CD4-positive, alpha-beta T cell treated with Interleukin-4 for 4 hours (primary cell): Measurements from ENCODE around the gene BRD7.

Experiments
- DNase-seq: peaks from one replicate; pipeline ENCODE4 v3.0.0-alpha.2; 2020

Gene BRD7

GRCh38 chr16:50301626-50302471 is 66.9 kb downstream of the BRD7 start:
- DNase-seq = no peak

DNA sequence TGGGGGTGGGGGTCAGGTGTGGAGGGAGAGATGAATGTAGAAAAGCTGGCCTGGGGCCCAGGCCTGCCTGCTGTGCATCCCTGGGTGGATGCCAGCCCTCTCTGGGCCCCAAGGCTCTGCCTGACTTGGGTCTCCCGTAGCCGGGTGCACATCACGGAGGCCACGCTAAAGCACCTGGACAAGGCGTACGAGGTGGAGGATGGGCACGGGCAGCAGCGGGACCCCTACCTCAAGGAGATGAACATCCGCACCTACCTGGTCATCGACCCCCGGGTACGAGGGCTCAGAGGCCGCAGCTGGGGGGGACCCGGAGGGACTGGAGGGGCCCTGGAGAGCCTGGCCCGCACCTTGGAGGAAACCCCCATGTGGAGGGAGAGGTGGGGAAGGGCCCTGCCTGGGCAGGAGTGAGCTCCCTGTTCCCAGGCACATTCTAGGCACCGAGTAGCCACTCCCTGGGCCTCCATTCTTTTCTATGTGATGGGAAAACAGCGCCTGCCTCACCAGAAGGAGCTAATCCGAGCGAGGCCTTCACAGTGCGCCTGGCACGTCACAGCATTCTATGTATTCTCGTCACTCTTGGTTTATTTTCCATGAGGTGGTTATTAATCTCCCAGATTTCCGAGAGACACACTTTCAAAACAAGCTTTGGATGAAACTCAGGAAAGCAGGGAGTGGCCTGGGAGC is 67.7 kb downstream of the BRD7 start:
- no peak for DNase-seq

DNA sequence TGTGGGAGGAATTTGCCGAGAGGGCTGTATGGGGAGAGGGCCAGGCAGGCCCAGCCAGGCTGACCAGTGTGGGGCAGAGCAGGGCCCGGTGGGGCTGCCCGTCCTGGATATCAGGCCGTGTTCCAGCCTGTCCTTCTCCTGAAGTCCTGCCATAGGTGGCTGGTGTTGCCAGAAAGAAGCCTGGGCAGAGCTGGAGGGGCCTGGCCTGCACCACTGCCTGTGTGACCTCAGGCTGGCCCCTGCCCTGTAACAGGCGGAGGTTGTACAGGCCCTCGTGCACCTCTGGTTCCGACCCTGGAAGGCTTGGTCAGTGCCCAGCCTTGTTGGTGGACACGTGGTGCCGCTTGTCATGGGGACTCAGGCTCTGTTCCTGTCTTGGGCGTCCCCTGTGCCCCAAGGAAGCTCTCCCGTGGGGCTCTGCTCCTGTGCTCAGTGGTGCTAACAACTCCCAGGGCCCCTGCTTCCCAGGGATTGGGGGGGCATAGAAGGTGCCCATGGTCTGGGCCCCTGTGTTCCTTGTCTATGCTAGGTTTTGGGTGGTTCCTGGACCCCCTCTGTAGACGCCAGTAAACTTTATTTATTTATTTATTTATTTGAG is 69.2 kb downstream of the BRD7 start:
- DNase-seq = no peak

GRCh38 chr16:50298591-50299507 is 69.9 kb downstream of the BRD7 start:
- DNase-seq = no peak

DNA sequence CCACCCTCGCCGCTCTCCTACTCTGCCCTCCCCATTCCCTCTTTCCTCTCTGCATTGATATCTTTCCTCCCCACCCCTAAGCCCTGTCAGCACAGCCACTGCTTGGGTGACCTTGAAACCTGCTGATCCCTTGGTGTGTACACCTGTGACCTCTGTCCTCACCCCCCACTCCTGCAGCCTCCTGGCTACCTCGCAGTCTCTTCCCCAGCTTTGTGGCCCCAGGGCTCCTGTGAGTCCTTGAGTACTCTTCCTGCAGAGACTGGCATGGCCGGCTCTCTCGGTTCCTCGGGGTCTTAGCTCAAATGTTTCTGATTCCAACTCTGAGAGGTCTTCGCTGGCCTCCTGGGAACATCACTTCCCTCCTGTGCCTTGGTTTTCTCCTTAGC is 70.7 kb downstream of the BRD7 start:
- no peak for DNase-seq

- DNase-seq = no peak
Measured at GRCh38 chr16:50297301-50298074, 71.3 kb downstream of the BRD7 start.

DNA sequence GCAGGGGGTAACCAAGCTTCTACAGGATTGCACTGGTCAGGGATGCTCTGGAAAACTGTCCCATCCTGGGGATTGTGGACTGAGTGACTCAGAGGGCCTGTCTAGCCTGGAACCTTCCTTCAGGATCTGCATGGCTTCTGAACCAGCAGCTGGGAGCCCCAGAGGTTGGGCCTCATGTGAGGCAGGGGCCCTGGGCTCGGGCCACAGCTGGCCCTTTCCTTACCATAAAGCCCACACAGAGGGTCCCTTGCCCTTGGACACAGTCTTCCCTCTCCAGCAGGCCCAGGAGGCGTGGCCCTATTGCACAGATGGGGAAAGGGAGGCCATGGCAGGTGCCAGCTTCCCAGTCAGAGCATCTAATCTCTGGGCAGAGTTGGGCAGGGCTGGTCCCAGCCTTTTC is 72.0 kb downstream of the BRD7 start:
- DNase-seq = no peak

DNA sequence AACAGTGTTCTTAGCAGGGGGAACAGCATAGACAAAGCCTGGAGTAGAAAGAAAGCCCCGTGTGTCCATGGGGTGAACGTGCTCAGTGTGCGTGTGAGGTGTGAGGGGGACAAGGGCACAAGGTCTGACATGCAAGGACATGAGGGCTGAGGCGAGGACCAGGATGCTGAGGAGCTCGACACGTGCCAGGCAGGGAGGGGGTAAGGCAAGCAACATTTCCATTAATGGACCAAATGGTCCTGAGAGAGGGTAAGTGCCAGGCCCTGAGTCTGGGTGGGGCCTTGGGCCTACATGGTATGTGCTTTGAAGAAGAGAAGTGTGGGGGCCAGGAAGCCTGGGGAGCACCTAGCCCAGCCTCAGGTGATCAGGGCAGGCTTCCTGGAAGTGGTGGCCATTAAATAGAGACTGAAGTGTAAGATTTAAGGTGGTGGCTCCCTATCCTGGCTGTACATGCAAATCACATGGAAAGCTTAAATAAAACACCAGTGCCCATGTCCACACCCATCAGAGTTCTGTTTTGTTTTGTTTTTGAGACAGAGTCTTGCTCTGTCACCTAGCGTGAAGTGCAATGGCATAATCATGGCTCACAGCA is 73.2 kb downstream of the BRD7 start:
- DNase-seq = no peak

- DNase-seq = no peak
Measured at GRCh38 chr16:50294955-50295354, 73.8 kb downstream of the BRD7 start.

DNA sequence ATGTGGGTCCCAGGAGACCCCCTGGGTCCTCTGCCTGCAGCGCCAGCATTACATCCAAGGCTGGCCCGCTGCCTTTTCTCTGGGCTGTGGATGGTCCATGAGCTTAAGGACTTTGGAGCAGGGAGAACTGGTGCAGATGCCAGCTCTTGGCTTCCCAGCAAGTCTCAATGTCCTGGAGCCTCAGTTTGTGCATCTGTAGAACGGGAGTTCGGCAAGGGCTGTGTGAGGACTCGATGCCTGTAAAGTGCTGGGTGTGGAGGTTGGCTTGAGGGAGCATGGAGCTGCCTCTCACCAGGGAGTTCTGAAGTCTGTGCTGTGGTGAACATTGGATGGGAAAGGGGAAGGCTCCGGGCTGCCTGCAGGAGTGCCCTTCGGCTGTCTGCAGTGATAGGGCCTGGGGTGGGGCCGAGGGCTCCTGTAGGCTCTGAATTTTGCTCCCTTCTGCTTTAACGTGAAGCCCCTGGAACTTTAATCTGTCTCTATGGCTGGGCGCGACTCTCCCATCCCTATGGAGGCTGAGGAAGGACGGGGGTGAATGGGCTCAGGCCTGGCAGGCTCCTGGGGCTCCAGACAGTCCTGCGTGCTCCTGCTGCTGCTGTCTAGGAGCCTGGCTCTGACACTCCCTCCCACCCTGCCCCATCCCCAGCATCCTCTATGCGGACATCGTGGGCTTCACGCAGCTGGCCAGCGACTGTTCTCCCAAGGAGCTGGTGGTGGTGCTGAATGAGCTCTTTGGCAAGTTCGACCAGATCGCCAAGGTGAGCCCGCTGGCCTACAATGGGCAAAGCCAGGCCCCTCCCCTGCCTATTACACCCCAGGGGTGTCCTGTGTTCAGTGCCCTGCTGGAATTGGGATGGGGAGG is 74.6 kb downstream of the BRD7 start:
- no peak for DNase-seq

DNA sequence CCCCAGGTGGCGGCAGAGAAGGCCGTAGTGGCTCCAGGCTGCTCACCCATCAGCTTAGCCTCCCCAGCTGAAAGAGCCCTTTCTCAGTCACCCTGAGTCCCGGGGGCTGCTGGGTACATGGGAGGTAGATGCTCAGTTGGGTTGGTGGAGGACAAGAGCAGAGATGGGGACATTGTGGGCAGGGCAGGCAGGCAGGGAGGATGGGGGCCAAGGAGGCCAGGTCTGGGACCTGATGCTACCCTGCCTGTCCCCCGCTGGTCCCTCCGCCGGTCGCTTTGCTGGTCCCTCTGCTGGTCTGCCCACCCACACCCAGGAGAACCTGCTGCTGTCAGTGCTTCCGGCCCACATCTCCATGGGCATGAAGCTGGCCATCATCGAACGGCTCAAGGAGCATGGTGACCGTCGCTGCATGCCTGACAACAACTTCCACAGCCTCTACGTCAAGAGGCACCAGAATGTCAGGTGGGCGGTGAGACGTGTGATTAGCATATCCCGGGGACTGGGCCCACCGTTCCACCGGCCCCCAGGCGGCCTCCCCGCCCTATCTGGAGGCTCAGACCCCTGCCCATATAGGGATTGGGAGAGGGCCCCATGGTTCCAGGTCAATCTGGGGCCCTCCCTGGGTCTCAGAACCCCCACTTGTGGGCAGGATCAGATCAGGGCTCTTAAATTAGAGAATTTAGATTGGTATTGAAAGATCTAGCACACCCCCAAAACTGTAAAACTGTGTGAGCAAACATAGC is 75.6 kb downstream of the BRD7 start:
- no peak for DNase-seq

DNA sequence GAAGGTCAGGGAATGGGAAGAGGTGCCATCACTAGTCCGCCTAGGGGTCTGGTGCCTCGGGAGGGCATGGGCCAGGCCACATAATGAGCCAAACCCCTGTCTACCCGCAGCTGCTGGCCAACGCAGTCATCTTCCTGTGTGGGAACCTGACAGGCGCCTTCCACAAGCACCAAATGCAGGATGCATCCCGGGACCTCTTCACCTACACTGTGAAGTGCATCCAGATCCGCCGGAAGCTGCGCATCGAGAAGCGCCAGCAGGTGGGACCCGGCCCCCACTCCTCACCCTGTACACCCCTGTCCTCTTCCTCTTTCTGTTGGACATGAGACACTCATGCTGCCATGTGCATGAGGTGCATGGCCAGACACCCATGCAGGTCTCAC is 76.2 kb downstream of the BRD7 start:
- no peak for DNase-seq

- DNase-seq = no peak
Measured at GRCh38 chr16:50291719-50292565, 76.8 kb downstream of the BRD7 start.

DNA sequence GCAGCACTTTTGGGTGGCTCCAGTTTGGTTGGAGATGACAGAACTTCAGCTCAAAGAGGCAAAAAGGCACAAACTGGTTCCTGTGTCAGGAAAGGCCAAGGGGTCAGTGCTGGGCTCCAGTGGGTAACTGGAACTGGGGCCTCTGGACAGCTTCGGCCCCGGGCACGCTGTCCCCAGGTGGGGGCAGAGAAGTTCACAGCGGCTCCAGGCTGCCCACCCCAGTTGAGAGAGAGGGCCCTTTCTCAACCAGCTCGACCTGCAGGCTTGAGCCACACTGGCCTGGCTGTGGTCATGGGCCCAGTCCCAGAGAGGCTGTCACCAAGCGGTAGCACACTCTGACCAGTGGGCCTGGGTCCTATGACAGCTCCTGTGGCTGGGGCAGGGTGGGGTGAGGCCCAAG is 77.9 kb downstream of the BRD7 start:
- DNase-seq = no peak

- no peak for DNase-seq
Measured at GRCh38 chr16:50289950-50290764, 78.6 kb downstream of the BRD7 start.

GRCh38 chr16:50288920-50289319 is 79.9 kb downstream of the BRD7 start:
- DNase-seq = no peak

GRCh38 chr16:50288026-50288425 is 80.8 kb downstream of the BRD7 start:
- DNase-seq = no peak

GRCh38 chr16:50286681-50287080 is 82.1 kb downstream of the BRD7 start:
- no peak for DNase-seq
